RWPE2 (cell line): Measurements from ENCODE around the gene CACNA2D3.

Experiments used
- ATAC-seq: fragments of 200-7000 bp; cut with Tn5 transposase; 3 replicates; pipeline ENCODE4 v1.9.1; 2021; ENCODE audit warnings: low read depth
- DNase-seq: peaks from one replicate; pipeline ENCODE4 v3.0.0-alpha.2; 2020; ENCODE audit warnings: low spot score
- H3K27ac ChIP-seq: fragments of 450-650 bp; 2 replicates; pipeline ENCODE4 v1.5.1; 2017; ENCODE audit warnings: mild to moderate bottlenecking; ENCODE audit not compliant: poor library complexity, severe bottlenecking
- H3K27me3 ChIP-seq: fragments of 250-450 bp; sonication (Bioruptor Pico); 2 replicates; pipeline ENCODE4 v1.5.1; 2021; ENCODE audit warnings: mild to moderate bottlenecking, moderate library complexity; ENCODE audit not compliant: insufficient read depth, poor library complexity, severe bottlenecking
- H3K36me3 ChIP-seq: fragments of 250-450 bp; sonication (Bioruptor Pico); 2 replicates; pipeline ENCODE4 v1.5.1; 2020; ENCODE audit warnings: low read depth, mild to moderate bottlenecking, moderate library complexity
- H3K4me1 ChIP-seq: fragments of 250-450 bp; sonication (Bioruptor Pico); 2 replicates; pipeline ENCODE4 v1.5.1; 2021; ENCODE audit warnings: mild to moderate bottlenecking, moderate library complexity; ENCODE audit not compliant: insufficient read depth, poor library complexity, severe bottlenecking
- H3K4me3 ChIP-seq: fragments of 250-450 bp; sonication (Bioruptor Pico); 2 replicates; pipeline ENCODE4 v1.5.1; 2021; ENCODE audit warnings: mild to moderate bottlenecking, moderate library complexity; ENCODE audit not compliant: severe bottlenecking
- H3K9me3 ChIP-seq: fragments of 250-450 bp; sonication (Bioruptor Pico); 2 replicates; pipeline ENCODE4 v1.5.1; 2021; ENCODE audit warnings: mild to moderate bottlenecking, moderate library complexity; ENCODE audit not compliant: severe bottlenecking
- TF ChIP-seq, protein P1 (sequence below): fragments of 450-650 bp; IDR thresholded peaks from one replicate; pipeline ENCODE4 v1.5.1; 2017; ENCODE audit warnings: mild to moderate bottlenecking, moderate library complexity; ENCODE audit not compliant: poor library complexity, severe bottlenecking

CACNA2D3 gene

GRCh38 chr3:54764911-54765310, 642.6 kb downstream of the CACNA2D3 start:
- TF ChIP-seq, protein P1, sequence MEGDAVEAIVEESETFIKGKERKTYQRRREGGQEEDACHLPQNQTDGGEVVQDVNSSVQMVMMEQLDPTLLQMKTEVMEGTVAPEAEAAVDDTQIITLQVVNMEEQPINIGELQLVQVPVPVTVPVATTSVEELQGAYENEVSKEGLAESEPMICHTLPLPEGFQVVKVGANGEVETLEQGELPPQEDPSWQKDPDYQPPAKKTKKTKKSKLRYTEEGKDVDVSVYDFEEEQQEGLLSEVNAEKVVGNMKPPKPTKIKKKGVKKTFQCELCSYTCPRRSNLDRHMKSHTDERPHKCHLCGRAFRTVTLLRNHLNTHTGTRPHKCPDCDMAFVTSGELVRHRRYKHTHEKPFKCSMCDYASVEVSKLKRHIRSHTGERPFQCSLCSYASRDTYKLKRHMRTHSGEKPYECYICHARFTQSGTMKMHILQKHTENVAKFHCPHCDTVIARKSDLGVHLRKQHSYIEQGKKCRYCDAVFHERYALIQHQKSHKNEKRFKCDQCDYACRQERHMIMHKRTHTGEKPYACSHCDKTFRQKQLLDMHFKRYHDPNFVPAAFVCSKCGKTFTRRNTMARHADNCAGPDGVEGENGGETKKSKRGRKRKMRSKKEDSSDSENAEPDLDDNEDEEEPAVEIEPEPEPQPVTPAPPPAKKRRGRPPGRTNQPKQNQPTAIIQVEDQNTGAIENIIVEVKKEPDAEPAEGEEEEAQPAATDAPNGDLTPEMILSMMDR: no peak
- Histone ChIP-seq H3K9me3 (no peaks in the 10 kb centered on the region), H3K4me1 (no peaks in the 10 kb centered on the region), H3K27ac (no peak overlapping the region), H3K36me3 (no peaks in the 10 kb centered on the region), H3K4me3 (no peak overlapping the region), H3K27me3 (no peaks in the 10 kb centered on the region)
- DNase-seq: no peak
- ATAC-seq: no peak

DNA sequence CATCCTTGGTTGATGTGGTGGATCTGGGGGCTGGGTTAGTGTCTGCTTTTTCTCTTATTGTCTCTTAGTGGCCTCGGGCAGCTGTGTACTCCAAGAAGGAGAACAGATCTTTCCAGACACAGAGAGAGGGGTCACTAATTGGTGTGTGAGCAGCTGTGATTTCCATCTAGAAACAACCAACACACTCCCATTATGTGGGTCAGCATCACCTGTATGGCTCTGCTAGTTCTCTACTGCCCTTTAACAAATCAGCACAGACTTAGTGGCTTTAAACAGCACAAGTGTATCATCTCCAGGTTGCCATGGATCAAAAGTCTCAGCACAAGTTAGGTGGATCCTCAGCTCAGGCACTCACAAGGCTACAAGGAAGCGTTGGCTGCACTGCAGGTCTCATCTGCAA, 648.7 kb downstream of the CACNA2D3 start:
- ATAC-seq: no peak
- TF ChIP-seq, protein P1: no peak
- no peaks in the 10 kb centered on the region for H3K9me3 ChIP-seq

GRCh38 chr3:54772051-54772450, 649.7 kb downstream of the CACNA2D3 start:
- H3K4me3 ChIP-seq: no peak overlapping the region
- H3K9me3 ChIP-seq: no peaks in the 10 kb centered on the region
- TF ChIP-seq, protein P1: no peak
- H3K36me3 ChIP-seq: no peaks in the 10 kb centered on the region
- no peaks in the 10 kb centered on the region for H3K4me1 ChIP-seq
- no peak for ATAC-seq
- H3K27me3 ChIP-seq: no peaks in the 10 kb centered on the region
- DNase-seq: no peak
- no peak overlapping the region for H3K27ac ChIP-seq

More for the DNA sequence above, 648.7 kb downstream of the CACNA2D3 start:
- no peak overlapping the region for H3K27ac ChIP-seq
- no peaks in the 10 kb centered on the region for H3K36me3 ChIP-seq
- no peak overlapping the region for H3K4me3 ChIP-seq
- H3K27me3 ChIP-seq: no peaks in the 10 kb centered on the region
- no peaks in the 10 kb centered on the region for H3K4me1 ChIP-seq
- no peak for DNase-seq

GRCh38 chr3:54772746-54773145, 650.4 kb downstream of the CACNA2D3 start:
- Histone ChIP-seq H3K27me3 (no peaks in the 10 kb centered on the region), H3K36me3 (no peaks in the 10 kb centered on the region), H3K4me1 (no peaks in the 10 kb centered on the region), H3K4me3 (no peak overlapping the region), H3K27ac (no peak overlapping the region), H3K9me3 (no peaks in the 10 kb centered on the region)
- DNase-seq (no peak), ATAC-seq (no peak)
- TF ChIP-seq, protein P1: no peak

GRCh38 chr3:54773271-54773670, 650.9 kb downstream of the CACNA2D3 start:
- Histone ChIP-seq H3K27me3 (no peaks in the 10 kb centered on the region), H3K9me3 (no peaks in the 10 kb centered on the region), H3K36me3 (no peaks in the 10 kb centered on the region), H3K4me3 (no peak overlapping the region), H3K27ac (no peak overlapping the region), H3K4me1 (no peaks in the 10 kb centered on the region)
- no peak for ATAC-seq
- TF ChIP-seq, protein P1: no peak
- no peak for DNase-seq
